Ovary (tissue), 3 donors: Measurements from ENCODE around the gene LHX3.

Experiments
- CTCF ChIP-seq, 3 donors: fragments of 450-650 bp in 2 of 3; fragments of 200-600 bp in 1 of 3; IDR thresholded peaks; one replicate each; pipeline versions ENCODE4 v1.5.1 to v1.8.0; 2016 to 2022; ENCODE audit warnings: antibody characterized with exemption in 3 of 3, mild to moderate bottlenecking in 1 of 3
- EP300 ChIP-seq: sonication (generic); formaldehyde crosslinking; IDR thresholded peaks from one replicate; pipeline ENCODE4 v1.6.1; 2017; ENCODE audit warnings: antibody characterized with exemption
- POLR2A ChIP-seq: fragments of 450-650 bp; IDR thresholded peaks from one replicate; pipeline ENCODE4 v1.6.1; 2017; ENCODE audit warnings: antibody characterized with exemption, mild to moderate bottlenecking, moderate library complexity
- donor health status: DM: no; HTN: no; CAD: no.

GRCh38 chr9:136216541-136217244 is 11.8 kb upstream of the LHX3 start:
- no peak for TF ChIP-seq CTCF (IDR thresholded peaks at IDR 0.05)
- no peak for TF ChIP-seq POLR2A
- TF ChIP-seq EP300, result no peak
